ENCODE results near the gene SLC26A6.

Gene SLC26A6

DNA sequence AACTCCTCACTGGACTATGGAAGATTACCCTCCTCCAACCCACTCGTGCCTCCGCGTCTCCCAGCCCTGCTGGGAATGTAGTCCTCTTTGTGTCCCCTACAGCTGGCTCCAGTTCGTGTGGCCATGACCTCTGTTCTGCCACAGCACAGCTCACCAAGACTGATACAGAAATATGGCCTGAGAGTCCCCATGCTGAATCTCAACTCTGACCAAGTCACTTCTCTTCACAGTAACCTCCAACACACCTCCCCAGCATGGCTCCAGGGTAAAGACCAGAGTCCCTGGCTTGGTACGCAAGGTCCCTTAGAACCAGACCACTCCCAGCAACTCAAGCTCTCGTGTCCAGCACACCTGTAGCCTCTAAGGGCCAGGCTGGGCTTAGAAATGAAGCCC lies 37.9 kb downstream of the SLC26A6 start:
- DNase-seq, result no peak

DNA sequence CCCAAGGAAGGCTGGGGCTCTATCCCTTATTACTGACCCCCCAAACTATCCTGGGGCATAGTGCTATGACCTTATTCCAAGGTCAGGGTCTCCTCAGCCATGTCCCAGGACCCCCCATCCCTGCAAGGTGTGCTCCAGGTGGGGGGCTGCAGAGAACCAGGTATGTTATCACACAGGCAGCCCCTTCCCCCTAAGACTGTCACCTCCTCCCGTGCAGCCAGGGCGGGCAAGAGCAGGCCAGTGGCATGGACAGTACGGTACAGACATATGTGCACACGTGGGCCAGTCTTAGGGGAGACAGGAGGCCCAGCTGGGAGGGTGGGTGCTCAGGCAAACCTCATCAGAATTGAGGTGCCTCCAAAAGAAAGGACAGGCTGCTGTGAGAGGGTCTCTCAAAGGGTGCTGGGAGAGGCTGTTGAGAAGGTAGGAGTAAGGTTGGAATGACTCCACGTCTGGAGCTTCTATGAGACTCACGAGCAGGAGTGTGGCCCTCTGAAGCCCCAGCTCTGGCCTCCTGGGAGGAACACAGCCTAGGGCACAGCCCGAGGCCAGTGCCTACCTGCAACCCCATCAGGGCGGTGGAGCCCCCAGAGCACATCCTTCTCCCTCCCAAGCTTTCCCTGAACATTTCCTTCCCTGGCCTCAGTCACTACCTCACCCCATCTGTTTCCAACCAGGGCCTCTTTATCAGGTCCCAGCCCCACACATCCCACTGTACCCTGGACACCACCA lies 38.4 kb downstream of the SLC26A6 start:
- no peak for DNase-seq

DNA sequence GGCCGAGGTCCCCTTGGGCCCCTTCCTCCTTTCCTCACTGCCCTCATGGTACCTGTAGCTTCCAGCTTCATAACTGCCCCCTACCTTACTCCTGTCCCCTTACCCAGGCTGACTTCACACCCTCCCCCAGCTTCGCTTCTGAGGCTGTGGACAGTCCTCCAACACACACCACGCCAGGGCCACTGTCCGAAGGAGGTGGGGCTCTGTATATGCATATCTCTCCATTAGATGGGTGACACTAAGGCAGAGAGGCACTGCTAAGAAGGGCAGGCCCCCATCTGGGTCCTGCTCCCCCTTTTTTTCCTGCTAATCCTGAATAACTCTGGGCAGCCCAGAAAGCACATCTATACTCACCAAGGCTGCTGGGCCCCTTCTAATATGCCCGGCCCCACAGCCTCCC lies 39.1 kb downstream of the SLC26A6 start:
- DNase-seq, result no peak

DNA sequence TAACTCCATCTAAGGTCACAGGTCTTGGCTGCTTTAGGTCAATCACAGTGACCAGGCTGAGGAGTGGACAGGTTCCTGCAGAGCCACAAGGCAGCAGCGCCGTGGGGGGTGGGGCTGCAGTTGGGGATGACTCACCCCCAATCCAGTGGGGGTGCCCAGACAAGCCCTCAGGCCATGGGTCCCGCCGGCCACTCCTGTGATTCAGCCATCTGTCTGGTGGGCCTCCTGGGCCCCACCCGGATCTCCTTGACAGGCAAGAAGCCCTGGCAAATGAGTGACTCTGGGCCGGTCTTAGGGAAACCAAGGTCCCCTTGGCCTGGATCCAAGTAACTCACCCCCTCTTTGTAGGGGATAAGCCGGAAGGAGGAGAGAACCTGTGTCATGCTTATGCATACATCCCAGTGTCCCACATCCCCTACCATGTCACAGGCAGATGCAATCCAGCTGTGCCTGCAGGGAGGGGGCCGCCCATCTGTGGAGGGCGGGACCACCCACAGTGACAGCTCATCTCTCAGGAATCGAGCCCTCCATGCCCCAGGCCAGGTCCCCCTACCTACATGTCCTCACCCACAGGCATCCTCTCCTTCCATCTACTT lies 39.6 kb downstream of the SLC26A6 start:
- DNase-seq, result no peak

DNA sequence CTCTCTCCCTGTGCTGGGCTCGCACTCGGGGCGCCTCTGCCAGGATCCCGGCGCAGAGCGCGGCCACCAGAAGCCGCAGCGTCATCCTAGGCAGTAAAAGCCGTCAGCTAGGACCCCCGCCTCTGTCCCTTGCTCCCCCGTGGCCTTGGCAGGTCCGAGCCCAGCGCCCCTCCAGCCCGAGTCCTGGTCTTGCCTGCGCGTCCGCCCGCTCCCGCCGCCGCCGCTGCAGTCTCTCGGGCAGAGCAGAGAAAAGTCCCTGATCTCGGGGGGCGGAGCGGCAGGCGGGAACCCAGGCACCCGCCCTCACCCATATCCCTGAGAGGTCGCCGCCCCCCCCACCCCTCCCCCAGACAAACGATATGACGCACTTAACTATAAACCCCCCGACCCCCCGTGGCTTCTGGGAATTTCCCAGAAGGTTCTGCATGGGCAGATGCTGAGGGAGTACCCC lies 40.2 kb downstream of the SLC26A6 start, which contains the start of gene COL7A1:
Gene COL7A1 (minus strand): TSS at position 255 of the 451 bp plus-strand sequence. CDS start 170 bp downstream, at position 85.
- DNase-seq, result no peak

DNA sequence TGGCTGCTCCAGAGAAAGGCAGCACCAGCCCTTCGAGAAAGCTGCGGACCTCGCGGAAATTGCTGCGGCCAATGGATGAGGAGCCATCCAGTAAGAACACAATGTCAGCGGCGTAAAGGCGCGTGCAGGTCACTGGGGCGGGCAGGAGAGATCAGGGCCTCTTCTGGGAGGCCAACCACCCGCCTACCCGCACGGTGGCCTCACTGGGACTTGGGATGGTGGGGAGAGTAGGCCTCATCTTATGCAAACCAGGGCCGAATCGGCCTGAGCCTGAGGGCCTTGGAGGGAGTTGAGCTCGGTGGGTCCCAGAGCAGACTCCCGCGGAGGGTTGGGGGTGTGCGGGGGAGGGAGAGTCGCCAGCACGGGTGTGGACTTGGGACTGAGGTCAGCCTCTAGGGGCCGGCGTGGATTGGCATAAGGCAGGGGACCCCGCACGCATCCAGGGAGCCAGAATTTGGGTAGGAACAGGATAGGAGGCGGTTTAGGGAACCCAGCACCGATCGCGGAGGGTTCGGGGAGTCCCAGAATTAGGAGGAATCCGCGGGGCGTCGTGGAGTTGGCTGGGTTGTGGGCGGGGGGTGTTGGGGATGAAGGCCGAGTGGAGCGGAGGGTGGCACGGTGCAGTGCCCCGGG lies 40.7 kb downstream of the SLC26A6 start:
- DNase-seq, result no peak

DNA sequence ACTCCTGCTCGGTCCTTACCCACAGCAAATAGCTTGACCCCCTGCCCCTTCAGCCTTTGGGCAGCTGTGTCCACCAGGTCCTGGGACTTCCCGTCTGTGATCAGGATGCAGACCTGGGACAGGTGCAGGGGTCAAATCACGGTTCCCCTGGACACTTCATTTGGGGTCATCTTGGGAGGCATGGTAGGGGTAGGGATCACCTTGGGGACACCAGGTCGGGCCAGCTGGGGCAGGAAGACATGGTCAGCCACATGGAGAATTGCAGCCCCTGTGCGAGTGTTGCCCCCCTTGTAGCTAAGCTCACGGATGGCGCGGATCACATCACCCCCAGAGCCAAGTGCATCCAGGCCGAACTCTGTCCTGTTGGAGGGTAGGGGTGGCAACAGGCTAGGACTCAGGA lies 41.9 kb downstream of the SLC26A6 start:
- DNase-seq, result no peak

DNA sequence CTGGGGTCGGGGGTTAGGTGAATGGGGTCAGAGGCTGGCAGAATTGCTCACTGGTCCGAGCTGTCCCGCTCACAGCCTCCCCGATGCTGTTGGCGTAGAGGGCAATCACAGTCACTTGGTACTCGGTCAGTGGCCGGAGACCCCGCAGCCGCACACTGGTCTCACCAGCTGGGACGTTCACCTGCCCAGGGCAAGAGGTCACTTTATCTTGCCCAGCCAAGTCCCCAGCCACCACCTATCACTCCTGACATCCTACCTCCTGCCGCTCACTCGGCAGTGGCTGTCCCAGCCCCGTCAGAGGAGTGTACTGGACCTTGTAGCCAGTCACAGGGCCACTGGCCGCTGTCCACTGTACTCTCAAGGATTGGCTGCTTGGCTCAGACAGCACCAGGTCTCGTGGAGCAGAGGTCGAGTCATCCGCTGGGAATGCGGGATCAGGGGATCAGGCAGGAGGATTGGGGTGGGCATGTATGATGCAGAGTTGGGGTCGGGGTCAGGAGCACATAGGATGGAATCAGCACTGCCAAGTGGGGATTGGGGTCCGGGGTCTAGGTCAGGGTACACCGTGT lies 42.7 kb downstream of the SLC26A6 start:
- no peak for DNase-seq

DNA sequence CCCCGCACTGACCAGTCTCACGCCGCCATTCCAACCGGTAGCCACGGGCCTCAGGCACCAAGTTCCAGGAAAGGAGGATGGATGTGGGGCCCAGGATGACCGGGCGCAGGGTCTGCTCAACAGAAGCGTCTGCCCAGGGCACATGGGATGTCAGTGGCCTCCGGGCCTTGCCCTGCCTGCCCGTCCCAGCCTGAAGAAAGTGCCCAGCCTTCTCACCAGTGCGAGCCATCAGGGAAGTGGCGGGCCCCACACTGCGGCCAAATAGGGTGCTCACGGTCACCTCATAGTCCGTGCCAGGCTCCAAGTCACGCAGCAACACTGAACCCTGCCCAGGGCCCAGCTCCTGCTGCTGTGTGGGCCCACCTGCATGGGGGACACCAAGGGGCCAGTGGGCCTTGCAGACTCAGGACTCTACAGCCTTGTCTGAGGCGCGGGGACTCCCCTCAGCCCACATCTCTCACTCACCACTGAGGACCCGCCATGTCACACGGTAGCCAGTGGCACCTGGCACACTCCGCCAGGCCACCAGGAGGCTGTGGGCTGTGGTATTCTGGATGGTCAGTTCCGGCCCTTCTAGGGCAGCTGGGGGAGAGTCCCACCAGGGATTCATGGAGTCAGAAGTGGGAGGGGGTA lies 43.3 kb downstream of the SLC26A6 start:
- DNase-seq, result no peak

DNA sequence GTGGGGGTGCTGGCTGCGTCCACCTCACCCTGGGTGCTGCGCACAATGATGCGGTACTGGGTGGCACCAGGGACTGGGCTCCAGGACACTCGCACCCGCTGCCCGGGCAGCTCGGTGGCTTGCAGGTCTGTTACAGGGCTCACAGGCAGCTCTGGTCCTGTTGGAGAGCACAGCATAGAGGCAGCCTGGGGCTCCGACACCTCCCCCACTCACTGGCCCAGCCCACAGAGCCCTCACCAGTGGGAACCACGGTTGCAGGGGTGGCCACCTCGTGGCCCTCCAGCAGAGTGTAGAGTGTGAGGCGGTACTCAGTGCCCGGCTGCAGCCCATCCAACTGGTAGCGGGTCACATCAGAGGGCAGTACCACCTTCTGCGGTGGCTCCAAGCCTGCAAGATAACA lies 43.8 kb downstream of the SLC26A6 start:
- no peak for DNase-seq

DNA sequence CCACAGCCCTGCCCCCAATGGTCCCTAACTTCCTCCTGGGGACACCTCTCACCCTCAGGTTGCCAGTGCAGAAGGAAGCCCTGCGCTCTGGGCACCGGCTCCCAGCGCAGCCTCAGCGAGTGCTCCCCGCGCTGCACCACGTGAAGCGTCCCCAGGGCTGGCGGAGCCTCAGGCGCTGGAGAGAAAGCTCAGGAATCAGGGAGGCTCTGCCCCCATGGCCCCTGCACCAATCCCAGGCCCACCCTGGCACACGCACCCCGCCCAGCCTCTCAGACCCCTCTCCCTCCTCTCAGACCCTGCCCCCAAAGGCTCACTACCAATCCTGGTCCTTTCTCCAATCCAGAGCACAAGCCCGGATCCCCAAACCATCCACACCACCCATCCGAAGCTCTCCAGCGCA lies 47.0 kb downstream of the SLC26A6 start:
- no peak for DNase-seq

DNA sequence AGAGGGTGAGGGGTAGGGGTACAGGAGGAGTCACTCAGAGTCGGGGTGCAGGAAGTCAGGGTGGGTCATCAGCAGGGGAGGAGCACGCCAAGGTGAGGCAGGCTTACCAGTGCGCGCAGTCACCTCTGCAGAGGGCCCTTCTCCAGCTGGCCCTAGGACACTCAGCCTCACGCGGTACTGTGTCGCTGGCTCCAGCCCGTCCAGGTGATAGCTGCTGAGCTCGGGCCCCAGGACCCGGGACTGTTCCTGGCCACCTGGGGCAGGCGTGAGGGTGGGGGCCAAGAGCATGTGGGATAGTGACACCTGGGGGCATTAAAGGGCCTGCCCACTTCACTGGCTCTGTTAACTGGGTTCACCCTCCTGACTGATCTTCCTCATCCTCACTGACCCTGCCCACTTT lies 47.6 kb downstream of the SLC26A6 start:
- DNase-seq, result no peak

DNA sequence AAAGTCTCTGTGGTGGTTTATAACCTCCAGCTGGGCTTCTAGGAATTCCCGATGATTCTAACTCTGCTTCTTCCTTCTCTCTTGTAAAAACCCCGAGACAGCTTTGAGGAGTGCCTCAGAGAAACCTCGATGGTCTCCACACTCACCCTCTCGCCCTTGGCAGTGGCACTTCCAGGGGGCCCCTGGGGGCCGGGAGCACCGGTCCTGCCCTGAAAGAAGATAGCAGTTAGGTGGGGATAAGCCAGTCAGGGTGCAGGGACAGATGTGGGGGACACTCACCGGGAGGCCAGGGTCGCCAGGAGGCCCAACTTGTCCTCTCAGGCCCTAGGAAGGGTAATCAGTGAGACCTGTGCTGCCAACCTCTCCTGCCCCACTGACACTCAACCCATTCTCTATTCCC lies 49.9 kb downstream of the SLC26A6 start:
- DNase-seq, result no peak

DNA sequence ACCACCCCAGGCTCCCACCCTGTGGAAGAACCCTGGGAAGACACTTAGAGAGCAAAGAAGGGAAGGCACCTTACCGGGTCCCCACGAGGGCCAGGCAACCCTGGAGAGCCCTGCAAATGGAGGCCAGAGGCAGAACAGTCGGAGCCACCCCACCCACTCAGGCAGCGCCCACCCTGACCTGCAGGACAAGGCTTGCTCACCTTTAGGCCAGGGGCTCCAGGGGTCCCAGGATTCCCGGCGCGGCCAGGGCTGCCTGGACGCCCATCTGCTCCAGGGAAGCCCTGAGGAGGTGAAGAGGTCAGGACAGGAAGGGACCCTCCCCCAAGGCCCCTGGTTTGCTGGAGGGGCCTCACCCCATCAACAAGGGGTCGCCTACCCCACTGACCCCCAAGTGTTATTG lies 50.4 kb downstream of the SLC26A6 start:
- DNase-seq, result no peak

DNA sequence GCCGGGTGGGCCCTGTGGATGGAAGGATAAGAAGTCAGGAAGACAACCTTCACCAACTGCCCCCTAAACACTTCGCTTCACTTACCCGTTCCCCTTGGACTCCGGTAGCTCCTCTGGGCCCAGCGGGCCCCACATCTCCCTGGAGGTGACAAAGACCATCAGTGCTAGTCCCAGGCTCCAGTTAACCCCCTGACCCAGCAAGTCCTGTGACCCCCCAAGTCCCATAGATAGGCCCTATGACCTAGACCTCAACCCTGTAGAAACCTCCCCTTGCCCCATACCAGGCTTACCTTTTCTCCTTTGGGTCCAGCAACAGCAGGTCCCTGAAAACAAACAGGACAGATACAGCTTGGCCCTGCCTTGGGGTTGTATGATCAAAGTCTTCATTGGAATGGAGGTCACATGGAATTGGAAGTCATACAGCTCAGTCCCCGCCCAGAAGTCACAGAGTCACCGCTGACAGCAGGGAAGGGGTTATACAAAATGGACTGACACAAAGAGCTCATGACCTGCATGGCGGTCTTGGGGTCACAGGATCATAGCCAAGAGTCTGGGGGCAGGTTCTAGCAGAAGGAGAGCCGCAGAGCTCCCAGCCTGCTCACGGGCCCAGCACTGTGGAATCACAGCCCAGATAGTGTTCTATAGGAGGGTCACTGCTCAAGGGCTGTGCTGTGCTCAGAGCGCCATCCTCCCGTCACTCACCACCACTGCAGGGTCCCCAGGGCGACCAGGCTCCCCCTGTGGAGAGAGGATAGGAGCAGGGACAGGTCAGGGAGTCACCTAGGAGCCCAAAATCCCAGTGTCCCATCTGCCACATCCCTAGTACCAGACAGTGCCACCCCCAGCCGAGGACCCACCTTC lies 53.4 kb downstream of the SLC26A6 start:
- DNase-seq, result no peak

DNA sequence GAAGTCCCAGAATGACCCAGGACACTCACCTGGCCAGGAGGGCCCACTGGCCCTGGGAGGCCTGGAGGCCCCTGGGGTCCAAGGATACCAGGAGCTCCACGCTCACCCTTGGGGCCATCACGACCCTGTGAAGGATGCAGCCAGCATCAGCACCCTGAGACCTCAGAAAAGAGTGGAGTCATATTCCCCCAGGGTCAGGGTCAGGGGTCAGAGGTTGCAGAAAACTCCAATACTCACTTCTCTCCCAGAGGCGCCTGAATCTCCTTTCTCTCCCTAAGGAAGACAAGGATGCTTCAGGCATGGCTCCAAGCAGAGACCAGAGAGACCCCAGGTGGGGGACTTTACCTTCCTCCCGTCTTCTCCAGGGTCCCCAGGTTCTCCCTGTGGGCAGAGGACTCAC lies 58.6 kb downstream of the SLC26A6 start:
- no peak for DNase-seq
